ENCODE measurements around the gene EMILIN1.
"Not testable (repeated sequence)": the region's sequence is repeated elsewhere in the genome, so short reads cannot be mapped to it uniquely, and the experiment has no call there.

EMILIN1 gene

DNA sequence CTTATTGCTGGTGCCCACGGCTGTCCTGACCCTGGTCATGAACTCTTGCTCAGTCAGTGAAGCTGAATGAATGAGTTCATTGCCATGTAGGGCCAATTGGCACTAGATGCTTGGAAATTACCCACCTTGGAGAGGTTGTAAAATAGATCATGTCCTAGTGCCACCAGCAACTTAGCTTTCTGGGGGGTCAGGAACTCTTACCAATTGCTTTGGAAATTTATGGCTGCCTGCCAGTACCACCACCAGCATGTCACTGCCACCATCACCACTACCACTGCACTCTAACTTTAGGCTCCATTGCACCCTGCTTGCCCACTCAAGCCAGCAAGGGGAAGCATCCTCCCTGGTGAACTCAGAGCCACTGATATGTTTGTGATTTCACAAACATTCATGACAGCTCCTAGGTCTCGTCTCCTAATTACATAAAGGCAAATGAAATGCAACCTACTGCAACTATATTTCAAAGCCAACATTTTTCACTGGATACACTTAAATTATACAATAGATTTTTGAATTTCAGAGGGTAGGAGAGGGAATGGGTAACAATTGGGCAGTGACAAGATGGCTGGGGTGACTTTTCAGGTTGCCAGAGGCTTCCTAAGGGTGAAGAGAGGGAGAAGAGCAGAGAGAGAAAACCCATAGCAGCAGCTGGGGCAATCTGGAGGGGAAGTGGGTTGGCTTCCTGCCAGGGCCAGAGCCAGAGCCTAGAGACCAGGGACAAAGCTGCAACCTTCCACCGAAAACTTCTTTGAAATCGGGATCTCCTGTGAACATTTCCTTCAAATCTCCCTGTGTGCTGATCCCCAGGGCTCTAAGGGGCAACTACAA lies 3.5 kb upstream of the EMILIN1 start:
- Mint-ChIP-seq H3K27me3 (ENCODE audit: low read depth, poor library complexity) (no peaks in the 10 kb centered on the region), H3K4me3 (no peak overlapping the region), H3K36me3 (ENCODE audit: low read depth) (peaks cover 13% of the 10 kb centered on the region), H3K4me1 (peaks cover 86% of the 10 kb centered on the region), H3K27ac (no peak overlapping the region), H3K9me3 (no peaks in the 10 kb centered on the region)
- TF ChIP-seq, protein P1, sequence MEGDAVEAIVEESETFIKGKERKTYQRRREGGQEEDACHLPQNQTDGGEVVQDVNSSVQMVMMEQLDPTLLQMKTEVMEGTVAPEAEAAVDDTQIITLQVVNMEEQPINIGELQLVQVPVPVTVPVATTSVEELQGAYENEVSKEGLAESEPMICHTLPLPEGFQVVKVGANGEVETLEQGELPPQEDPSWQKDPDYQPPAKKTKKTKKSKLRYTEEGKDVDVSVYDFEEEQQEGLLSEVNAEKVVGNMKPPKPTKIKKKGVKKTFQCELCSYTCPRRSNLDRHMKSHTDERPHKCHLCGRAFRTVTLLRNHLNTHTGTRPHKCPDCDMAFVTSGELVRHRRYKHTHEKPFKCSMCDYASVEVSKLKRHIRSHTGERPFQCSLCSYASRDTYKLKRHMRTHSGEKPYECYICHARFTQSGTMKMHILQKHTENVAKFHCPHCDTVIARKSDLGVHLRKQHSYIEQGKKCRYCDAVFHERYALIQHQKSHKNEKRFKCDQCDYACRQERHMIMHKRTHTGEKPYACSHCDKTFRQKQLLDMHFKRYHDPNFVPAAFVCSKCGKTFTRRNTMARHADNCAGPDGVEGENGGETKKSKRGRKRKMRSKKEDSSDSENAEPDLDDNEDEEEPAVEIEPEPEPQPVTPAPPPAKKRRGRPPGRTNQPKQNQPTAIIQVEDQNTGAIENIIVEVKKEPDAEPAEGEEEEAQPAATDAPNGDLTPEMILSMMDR (IDR thresholded peaks at IDR 0.05): no peak
- no peak for DNase-seq

DNA sequence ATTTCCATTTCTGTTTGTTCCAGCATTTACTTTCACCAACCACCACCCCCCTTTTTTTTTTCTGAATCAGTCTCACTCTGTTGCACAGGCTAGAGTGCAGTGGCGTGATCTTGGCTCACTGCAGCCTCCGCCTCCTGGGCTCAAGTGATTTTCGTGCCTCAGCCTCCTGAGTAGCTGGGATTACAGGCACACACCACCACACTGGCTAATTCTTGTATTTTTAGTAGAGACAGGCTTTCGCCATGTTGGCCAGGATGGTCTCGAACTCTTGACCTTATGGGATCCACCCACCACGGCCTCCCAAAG lies 2.9 kb upstream of the EMILIN1 start:
- H3K36me3 Mint-ChIP-seq (ENCODE audit: low read depth); H3K27me3 Mint-ChIP-seq (ENCODE audit: low read depth, poor library complexity); H3K27ac Mint-ChIP-seq; H3K9me3 Mint-ChIP-seq; H3K4me3 Mint-ChIP-seq; DNase-seq: not testable (repeated sequence)
- H3K4me1 Mint-ChIP-seq: peaks cover 86% of the 10 kb centered on the region

DNA sequence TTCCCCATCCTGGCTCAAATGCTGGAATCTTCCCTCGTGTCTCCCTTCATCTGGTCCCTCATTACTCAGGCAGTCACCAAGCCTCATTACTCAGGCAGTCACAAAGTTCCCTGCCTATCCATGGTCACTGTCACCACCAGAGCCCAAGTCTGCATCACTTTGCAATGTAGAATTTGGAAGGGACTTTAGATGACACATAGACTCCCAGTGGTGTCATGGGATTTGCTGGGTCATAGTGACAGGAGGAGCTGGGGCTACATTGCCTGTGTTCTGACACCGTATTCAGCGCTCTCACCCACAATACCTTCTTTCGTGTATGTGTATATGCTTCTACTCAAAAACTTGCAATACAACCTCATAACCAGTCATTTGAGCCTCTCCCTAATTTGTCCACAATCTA lies 2.1 kb upstream of the EMILIN1 start:
- Mint-ChIP-seq H3K4me3 (no peak overlapping the region), H3K36me3 (ENCODE audit: low read depth) (no peaks in the 10 kb centered on the region), H3K4me1 (peaks cover 86% of the 10 kb centered on the region), H3K9me3 (no peaks in the 10 kb centered on the region), H3K27me3 (ENCODE audit: low read depth, poor library complexity) (no peaks in the 10 kb centered on the region), H3K27ac (no peak overlapping the region)
- TF ChIP-seq, protein P1 (IDR thresholded peaks at IDR 0.05): no peak
- no peak for DNase-seq

DNA sequence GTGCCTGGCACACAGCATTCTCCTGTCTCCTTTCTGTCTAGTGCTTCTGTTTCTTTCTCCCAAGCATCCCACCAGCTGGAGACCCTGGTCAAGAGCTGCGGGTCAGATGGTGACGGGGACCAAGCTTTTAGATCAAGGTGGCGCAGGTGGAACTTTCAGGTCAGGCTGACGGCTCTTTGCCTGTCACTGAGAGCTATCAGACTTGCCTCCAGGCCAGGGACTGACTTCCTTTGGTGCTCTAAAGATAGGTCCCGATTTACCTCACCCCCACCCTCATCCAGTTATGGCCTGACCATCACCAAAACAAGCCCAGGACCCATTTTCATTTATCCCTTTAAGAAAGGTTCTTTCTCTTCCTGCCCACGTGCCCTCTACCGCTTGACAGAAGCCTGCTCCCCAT lies 1.2 kb upstream of the EMILIN1 start:
- no peaks in the 10 kb centered on the region for H3K27me3 Mint-ChIP-seq (ENCODE audit: low read depth, poor library complexity)
- TF ChIP-seq, protein P1 (IDR thresholded peaks at IDR 0.05): no peak
- no peaks in the 10 kb centered on the region for H3K36me3 Mint-ChIP-seq (ENCODE audit: low read depth)
- peaks cover 89% of the 10 kb centered on the region for H3K4me1 Mint-ChIP-seq
- peak overlapping the region; percentile 88 for H3K27ac Mint-ChIP-seq
- no peak for DNase-seq
- peak overlapping the region; percentile 16 for H3K4me3 Mint-ChIP-seq
- no peaks in the 10 kb centered on the region for H3K9me3 Mint-ChIP-seq

DNA sequence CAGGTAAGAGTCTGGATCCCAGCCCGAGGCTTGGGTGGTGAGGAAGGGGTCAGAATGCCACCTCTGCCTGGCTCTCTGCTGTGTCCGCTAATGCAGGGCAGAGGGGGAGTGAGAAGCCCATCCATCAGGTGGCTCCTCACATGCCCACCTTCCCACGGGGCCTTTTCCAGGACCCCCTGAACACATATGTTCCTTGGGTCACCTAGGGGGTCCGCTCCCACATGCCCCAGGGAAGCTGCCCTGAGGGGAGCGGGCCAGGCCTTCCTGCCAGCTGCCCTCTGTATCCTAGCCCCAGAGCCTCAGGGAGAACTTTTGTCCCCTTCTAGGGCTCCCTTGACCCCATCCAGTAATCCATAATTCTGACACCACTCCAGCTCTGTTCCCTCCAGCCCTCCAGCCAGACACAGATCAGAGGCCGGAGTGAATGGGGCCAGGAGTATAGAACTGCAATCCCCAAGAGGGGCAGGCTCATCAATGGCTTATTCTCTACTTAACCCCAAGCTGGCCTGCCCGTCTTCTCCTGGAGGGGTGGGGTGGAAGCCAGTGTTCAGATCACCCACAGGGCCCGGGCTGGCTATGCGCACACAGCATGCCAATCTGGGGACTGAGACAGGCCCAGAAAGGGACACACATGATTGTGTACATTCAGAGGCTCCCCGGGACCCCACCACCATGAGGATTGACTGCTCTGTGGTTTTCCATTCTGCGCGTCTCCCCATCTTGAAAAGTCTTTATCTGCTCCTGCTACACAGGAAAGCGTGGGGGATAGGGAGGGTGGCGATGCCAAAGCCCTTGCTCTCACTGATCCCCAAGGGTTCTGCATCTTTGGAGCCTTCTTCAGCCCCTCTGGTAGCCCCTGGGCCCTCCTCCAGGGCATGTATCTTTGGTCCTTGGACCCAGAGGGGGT lies 1.1 kb downstream of the EMILIN1 start:
- DNase-seq: no peak
- Mint-ChIP-seq H3K36me3 (ENCODE audit: low read depth) (no peaks in the 10 kb centered on the region), H3K4me1 (peaks cover 78% of the 10 kb centered on the region), H3K4me3 (peak overlapping the region; percentile 64), H3K27ac (no peak overlapping the region), H3K27me3 (ENCODE audit: low read depth, poor library complexity) (no peaks in the 10 kb centered on the region), H3K9me3 (no peaks in the 10 kb centered on the region)
- TF ChIP-seq, protein P1 (IDR thresholded peaks at IDR 0.05): no peak

DNA sequence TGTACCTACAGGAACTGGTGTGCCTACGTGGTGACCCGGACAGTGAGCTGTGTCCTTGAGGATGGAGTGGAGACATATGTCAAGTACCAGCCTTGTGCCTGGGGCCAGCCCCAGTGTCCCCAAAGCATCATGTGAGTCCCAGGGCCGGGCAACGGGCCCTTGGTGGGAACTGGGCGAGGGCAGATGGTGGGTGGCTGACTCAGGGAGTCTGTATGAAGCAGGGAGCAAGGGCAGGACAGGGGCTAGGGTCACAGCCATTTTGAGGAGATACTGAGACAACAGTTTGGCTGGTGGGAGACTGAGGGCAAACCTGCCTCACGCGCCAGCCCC lies 1.7 kb downstream of the EMILIN1 start:
- peaks cover 72% of the 10 kb centered on the region for H3K4me1 Mint-ChIP-seq
- H3K27ac Mint-ChIP-seq: peak overlapping the region; percentile 72
- H3K4me3 Mint-ChIP-seq: peak overlapping the region; percentile 64
- DNase-seq: no peak
- no peaks in the 10 kb centered on the region for H3K9me3 Mint-ChIP-seq
- H3K36me3 Mint-ChIP-seq (ENCODE audit: low read depth): no peaks in the 10 kb centered on the region
- H3K27me3 Mint-ChIP-seq (ENCODE audit: low read depth, poor library complexity): peaks cover under 1% of the 10 kb centered on the region
- TF ChIP-seq, protein P1 (IDR thresholded peaks at IDR 0.05): no peak

Data from nephron progenitor cell (in vitro differentiated cells).